Lung microvascular endothelial cell (primary cell): ENCODE data around the gene PLXNA2. TPM values are rescaled to one million over a fixed set of nuclear protein-coding genes. Genes with fewer than 3 reads are reported as not detected.
A peak's percentile ranks its signal among the peaks of the same experiment; 100 is the strongest.

Source experiments
- DNase-seq, 2 donors: peaks; one replicate each; pipeline versions ENCODE4 v3.0.0 to v3.0.0-alpha.2; 2010; ENCODE audit warnings: low read depth in 2 of 2
- total RNA-seq: library from RNA; depleted of rRNA; stranded (reverse); fragments of >200 nt; gene quantifications from 2 replicates; pipeline ENCODE4 v1.2.1, GENCODE V29; 2014

The PLXNA2 gene
- total RNA-seq, 1 donor from 2014 or later: 46.4 TPM

DNA sequence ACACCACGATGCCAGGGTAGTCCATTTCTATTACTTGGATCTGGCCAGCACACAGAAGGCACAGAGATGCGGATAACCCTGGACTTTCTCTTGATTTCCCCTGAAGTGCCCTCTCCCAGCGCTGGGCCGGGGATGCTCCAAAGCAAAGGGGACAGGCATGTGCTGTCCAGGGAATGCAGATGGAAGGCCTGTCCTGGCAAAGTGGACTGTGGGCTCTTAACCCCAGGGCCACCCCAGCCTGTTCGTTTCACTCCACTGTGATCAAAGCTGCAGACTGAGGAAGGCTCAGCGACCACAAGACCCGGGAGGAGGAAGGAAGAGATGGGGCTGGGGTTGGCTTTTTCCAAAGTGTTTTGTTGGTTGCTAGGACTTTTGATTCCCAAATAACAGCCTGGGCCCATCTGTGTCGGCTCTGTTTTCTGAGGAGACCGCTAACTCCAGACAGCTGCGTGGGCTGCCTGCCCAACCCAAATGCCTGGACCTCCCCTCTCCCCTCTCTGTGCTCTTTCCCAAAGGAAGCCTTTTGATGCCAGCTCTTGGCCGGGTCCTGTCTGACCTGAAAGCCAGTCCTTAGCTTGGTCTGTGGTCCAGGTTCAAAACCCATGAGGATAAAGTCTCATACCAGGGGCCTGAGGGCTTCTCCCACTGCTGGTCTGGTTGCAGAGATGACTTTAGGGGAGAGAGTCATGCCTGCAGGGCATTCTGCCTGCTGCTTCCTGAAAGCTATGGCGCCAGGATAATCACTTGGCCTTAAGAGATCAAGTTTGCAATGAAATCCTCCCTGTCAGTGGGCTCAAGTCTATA is 213.7 kb downstream of the PLXNA2 start:
- peak in 1 of 2 donors; percentile 60 for DNase-seq

GRCh38 chr1:208029381-208030287 is 214.6 kb downstream of the PLXNA2 start:
- peak in 1 of 2 donors; percentile 83 for DNase-seq

GRCh38 chr1:208028526-208028925 is 215.7 kb downstream of the PLXNA2 start:
- no peak for DNase-seq

DNA sequence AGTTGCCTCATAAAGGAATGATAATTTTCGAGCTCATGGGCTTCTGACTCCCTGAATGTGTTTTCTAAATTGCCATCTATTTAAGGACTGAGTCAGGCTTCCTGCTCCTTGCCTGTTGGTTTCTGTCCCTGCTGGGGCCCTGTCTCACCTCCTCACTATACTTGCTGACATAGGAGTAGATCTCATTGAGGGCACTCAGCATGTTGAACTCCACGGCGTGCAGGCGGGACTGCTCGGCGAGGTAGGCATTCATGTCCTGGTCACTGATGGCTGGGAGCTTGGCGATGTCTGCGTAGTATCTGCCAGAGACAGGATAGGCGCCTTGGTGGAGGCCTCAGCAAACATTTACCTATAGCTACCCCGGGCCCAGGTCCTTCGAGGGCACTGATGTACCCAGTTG is 216.3 kb downstream of the PLXNA2 start:
- peak in 1 of 2 donors; percentile 21 for DNase-seq

DNA sequence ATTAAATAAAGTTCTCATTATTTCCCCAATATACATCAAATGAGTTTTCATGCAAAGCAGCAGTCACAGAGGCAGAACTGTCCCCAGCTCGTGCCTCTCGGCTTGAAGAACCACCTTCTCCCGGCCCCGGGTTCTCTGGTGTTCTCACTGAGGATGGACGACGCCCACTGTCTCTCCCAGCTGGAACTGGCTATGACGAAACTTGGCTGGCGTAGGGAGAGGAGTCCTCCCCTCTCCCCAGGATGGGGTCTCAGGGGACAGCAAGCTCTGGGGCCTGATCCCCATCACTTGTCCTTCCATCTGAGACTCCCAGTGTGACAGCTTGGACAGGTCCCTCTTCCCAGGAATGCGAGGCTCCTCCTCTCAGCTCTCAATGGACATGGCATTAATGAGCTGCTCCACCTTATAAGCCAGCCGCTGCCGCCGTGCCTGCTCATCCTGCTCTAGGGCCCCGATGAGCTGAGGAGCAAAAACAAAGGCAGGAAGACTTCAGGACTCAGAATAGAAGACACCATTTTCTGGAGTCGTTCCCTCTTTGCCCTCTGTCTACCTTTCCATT is 217.2 kb downstream of the PLXNA2 start:
- DNase-seq: no peak

GRCh38 chr1:208025031-208025430 is 219.2 kb downstream of the PLXNA2 start:
- no peak for DNase-seq

DNA sequence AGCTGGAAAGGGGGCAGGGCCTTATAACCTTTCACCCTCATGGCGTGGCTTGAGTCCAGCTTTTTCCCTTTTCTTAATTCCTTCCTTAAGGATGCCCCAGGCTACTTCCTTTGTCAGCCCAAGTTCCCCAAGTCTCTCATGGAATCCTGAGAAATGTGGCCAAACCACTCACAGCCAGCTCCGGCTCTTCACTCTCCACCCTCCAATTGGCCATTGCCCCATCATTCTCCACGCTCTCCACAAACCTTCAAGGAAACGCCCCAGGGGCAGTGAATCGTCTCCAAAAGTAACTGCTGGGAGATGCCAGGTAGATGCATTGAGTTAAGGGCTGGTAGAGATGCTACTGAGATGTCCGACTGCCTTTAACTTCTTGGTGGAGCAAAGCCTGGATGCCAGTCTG is 219.8 kb downstream of the PLXNA2 start:
- no peak for DNase-seq

- DNase-seq: no peak
Measured at GRCh38 chr1:208019257-208019656, 224.9 kb downstream of the PLXNA2 start.

DNA sequence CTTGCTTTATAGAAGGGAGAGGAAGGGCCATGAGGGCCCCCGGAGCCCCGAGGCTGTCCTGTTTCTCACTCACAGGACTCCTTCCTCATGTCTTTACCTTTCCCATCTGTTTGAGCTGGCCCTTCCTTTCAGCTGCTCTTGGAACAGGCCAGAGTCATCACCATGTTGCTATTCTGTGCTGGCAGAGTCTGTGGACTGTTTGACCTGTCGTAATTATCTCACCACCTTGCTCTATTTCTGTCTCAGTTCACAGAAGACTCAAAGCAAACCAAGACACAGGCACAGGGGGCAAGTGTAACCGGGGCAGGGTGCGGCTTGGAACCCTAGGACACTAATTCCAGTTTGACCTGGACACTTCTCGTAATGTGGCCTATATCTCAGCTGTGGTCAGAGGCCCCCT is 228.9 kb downstream of the PLXNA2 start:
- DNase-seq: no peak

GRCh38 chr1:208013210-208013609 is 231.0 kb downstream of the PLXNA2 start:
- DNase-seq: no peak

- DNase-seq: no peak
Measured at GRCh38 chr1:208012721-208013120, 231.5 kb downstream of the PLXNA2 start.

DNA sequence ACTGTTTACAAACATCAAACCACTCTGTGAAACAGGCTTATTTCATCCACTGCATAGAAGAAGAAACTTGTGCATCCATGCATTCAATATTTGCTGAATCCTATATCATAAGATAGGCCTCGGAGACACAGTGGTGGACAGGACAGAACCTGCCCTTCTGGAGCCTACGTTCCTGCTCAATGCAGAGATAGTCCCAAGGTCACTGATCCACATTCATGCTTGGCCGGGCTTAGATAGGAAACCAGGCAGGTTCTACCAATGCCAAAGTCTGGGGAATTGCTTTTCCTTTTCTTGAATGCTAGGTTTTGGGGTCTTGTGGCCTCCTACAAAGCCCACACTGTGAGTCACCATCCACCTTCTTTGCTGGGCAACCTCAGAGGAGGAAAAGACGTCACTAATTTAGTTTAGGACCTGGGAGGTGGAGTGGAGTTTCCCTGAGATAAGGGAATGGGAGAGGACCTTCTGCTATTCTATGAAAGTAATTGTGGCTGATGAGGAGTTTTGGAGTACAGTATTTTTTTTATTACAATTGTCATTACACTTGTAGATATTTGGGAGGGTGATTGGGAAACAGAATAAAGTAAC is 233.6 kb downstream of the PLXNA2 start:
- no peak for DNase-seq

GRCh38 chr1:208009706-208010444 is 234.3 kb downstream of the PLXNA2 start:
- DNase-seq: no peak

DNA sequence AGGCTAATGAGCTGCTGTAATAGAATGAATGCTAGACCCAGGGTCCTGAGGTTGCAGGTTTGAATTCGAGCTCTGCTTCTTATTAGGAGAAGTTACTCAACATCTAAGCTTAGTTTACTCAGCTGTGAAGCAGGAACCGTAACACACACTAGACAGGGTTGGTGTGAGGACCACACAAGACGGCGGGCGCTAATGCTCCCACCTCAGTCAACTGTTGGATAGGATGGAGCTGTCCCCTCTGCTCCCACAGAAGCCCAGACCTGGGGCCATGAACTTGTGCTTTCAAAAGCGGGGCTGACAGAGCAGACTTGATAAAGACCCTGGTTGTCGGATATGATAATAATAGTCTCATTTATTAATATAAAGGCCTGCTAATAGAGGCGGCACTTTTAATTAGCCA is 234.9 kb downstream of the PLXNA2 start:
- DNase-seq: no peak

DNA sequence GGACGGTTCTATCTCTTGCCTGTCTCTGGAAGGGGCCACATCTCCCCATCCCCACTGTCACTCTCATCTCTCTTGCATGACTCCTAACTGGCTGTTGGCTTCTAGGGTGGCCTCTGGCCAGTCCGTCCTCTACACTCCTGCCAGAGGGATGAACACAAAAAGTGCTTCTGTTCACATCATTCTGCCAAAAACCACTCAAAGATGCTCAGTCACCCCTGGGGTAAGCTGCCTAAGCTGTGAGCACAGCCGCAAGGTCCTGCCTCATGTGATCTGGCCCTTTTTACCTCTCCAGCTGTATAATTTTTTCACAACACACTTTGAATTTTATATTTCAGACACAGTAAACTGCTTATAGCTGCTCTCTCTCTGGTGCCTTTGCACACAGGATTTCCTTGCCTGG is 235.7 kb downstream of the PLXNA2 start:
- DNase-seq: no peak

- DNase-seq: peak; percentile 27 to 64
Measured at GRCh38 chr1:208007938-208008342, 236.2 kb downstream of the PLXNA2 start.

GRCh38 chr1:208007319-208007937 is 236.8 kb downstream of the PLXNA2 start:
- no peak for DNase-seq

GRCh38 chr1:208006258-208006920 is 237.8 kb downstream of the PLXNA2 start:
- no peak for DNase-seq

DNA sequence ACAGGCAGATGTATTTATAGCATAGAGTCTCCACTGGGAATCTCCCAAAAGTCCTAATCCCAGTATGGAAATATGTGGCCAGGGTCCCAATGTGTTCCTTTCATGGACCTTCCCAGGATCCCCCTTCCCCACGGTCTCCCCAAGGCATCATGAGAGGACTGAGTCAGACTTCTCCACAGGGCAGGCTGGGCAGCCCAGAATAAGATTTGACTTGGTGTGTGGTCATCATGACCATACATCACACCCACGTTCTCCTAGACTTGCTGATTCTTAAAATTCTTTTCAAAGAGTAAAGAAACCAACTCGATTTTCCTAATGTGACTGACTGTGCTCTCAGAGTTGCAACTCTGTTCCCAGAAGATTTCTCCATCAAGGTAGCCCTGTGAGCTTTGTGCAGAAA is 239.3 kb downstream of the PLXNA2 start:
- DNase-seq: no peak

- DNase-seq: no peak
Measured at GRCh38 chr1:208003241-208003640, 240.9 kb downstream of the PLXNA2 start.
